Stimulated activated CD8-positive, alpha-beta memory T cell treated with anti-CD3 and anti-CD28 coated beads, Interleukin-12 subunit alpha, Interleukin-12 subunit beta, amount 100 ng/mL, for 24 hours (primary cell): ENCODE data around the gene HLA-DOA.
A peak's percentile ranks its signal among the peaks of the same experiment; 100 is the strongest.

Source experiments
- DNase-seq: peaks from one replicate; pipeline ENCODE4 v3.0.0-alpha.2; 2020; ENCODE audit errors: extremely low read depth

The HLA-DOA gene

DNA sequence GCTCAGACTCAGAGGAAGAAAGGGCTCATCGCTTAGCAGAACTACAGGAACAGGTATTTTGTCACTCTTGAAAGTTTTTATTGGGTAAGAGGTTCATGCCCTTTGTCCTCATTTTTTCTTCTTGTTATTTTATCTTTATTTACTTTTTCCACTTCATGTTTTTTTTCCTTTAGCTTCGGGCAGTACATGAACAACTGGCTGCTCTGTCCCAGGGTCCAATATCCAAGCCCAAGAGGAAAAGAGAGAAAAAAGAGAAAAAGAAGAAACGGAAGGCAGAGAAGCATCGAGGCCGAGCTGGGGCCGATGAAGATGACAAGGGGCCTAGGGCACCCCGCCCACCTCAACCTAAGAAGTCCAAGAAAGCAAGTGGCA lies 31.5 kb downstream of the HLA-DOA start:
- DNase-seq = no peak

DNA sequence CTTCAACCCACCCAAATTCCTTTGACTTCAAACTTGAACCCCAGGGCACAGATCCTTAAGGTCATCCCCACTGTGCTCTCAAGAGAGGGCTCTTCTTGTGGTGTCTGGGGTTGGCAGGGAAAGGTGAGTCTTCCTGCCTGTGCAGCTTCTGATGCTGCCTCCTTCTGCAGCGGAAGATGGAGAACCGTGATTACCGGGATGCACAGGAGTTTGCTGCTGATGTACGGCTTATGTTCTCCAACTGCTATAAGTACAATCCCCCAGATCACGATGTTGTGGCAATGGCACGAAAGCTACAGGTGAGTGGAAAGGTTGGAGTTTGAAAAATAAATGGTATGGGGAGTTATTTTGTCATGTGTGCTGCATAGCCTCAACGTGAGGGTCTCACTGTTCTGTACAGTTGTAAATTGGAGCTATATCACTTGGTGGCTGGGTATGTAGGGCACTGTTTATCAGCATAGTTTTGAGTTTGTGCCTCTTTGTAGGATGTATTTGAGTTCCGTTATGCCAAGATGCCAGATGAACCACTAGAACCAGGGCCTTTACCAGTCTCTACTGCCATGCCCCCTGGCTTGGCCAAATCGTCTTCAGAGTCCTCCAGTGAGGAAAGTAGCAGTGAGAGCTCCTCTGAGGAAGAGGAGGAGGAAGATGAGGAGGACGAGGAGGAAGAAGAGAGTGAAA lies 32.0 kb downstream of the HLA-DOA start:
- DNase-seq = no peak

- DNase-seq = no peak
Observed at GRCh38 chr6:32976334-32977069, 32.9 kb downstream of the HLA-DOA start.

- no peak for DNase-seq
Observed at GRCh38 chr6:32975886-32976285, 33.5 kb downstream of the HLA-DOA start.

GRCh38 chr6:32974541-32975308 lies 34.7 kb downstream of the HLA-DOA start:
- no peak for DNase-seq

- DNase-seq = no peak
Observed at GRCh38 chr6:32974016-32974333, 35.4 kb downstream of the HLA-DOA start.

DNA sequence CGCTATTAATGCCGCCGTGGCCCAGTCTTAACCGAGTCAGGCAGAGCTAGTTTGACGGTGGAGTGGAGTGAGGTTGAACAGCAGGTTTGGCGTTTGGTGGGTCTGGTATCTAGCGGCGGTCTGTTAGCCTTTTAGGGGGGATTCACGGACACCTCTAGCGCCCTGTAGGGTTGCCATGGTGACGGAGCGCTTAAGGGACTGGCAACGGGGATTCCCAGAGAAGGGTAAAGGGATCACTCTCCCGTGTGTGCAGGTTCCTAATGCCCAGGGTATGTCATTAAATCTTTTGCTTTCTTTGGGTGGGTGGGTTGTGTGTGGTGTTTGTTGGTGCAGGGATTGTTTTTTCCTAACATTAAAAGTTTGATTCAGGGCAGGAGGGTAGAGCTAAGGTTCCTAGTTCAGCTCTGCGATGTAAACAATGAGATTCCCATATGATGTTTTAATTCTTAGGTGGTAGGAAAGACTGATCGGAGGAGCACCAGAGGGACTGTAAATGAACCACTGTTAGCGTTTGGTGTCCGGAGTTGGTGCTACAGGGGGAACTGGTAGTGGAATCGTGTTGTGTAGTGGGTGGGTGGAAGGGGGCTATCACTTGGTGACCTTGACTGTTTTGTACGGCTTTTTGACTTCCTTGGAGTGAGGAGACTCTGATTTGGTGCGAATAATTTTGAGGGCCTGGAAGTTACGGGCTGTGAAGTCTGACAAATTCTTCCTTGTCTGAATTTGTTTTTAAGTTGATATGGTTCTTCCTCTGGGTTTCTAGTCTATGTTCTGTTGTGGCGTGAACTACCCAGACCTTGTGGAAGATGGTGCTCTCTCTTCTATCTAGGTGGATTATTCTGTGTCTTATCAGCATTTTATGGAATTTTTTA lies 36.0 kb downstream of the HLA-DOA start:
- DNase-seq = no peak

- DNase-seq = no peak
Observed at GRCh38 chr6:32972353-32973143, 36.8 kb downstream of the HLA-DOA start.

DNA sequence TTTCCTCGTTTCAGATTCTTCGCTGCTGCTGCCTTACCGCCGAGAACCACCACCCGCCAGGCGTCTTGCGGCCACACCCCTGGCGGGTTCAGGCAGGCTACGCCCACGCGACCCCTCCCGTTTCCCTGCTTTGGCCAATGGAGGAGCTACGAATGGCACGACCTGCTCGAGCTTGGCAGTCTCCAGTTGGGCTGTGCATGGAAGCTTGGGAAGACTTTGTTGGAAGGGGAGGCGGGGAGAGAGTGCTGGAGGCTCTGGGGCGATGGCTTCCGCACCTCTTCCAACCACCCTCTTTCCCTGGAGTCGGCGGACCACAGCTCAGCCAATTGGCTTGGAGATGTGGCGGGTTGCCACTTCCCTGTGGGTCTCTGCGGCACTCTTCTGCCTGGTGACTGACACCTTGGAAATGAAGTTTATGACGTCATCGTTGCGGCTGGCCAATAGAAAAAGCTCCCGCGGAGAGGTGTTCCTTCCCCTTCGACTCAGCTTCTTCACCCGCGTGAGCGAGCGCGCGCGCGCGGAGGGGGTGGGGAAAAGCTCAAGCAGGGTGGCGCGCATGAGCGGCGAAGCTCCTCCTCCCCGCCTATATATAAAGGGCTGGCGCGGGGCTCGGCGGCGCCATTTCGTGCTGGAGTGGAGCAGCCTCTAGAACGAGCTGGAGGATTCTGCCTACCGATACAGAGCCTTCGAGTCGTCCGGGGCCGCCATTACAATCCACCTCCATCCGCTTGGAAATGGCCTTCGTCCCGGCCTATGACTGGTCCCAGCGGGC lies 37.6 kb downstream of the HLA-DOA start:
- DNase-seq = peak; percentile 99

DNA sequence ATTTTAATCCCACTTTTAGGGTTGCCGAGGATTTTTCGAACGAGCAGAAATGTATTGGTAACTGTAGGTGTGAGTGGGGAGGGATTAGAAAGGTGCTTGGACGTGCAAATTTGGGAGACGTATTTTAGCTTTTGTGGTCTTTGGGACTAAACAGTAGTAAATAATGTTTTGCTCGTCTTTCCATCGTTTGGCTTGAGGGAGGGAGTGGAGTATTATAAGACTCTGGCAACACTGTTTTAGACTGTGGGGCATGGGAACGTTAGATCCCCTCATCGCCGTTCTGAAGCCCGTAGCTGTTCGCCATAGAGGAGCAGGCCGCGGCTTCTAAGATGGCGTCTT lies 38.2 kb downstream of the HLA-DOA start:
- DNase-seq = no peak

DNA sequence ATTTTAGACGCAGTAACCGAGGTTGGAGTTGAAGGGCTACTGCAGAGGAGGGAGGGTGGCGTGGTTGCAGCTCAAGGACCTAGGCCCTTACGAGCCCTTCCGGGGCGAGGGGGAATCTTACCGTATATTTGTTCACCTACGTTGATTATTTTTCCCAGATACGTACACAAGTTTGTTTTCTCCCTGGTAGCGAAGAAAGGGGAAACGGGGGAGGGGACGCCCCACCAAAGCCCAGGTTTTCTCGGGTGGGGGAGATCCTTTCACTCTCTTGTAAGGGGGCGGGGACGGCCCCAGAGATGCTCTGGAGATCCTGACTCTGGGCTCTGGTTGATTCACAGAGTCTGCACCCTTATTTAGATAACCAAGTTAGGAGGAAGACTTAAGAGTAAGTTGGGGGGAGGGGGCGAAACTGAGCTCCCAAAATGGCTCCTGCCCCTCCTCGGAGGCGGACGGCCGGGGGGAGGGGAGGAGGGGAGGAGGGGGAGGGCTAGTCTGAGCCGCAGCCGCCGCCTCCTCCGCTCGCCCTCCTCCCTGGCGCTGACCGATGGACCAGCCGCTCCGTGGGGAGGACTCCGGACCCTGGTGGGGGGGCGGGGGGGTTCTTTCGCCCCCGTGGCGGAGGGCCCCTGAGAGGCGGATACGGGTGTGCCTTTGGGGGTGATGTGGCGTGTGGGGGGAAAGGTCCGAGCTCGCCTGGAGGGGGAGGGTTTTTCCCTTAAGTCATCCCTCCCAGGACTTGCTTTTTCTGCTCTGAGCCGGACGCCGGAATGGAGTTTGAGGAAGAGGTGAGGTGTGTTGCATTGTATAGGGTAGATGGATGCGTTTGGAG lies 38.8 kb downstream of the HLA-DOA start:
- DNase-seq = peak; percentile 73

GRCh38 chr6:32969685-32970412 lies 39.5 kb downstream of the HLA-DOA start:
- no peak for DNase-seq

GRCh38 chr6:32968867-32969684 lies 40.3 kb downstream of the HLA-DOA start:
- DNase-seq = no peak

GRCh38 chr6:32968093-32968866 lies 41.1 kb downstream of the HLA-DOA start, which contains the start of gene BRD2:
BRD2 (plus strand) TSS chr6:32968594; CDS start chr6:32972899, 4,305 bp downstream.
- DNase-seq = peak; percentile 93

DNA sequence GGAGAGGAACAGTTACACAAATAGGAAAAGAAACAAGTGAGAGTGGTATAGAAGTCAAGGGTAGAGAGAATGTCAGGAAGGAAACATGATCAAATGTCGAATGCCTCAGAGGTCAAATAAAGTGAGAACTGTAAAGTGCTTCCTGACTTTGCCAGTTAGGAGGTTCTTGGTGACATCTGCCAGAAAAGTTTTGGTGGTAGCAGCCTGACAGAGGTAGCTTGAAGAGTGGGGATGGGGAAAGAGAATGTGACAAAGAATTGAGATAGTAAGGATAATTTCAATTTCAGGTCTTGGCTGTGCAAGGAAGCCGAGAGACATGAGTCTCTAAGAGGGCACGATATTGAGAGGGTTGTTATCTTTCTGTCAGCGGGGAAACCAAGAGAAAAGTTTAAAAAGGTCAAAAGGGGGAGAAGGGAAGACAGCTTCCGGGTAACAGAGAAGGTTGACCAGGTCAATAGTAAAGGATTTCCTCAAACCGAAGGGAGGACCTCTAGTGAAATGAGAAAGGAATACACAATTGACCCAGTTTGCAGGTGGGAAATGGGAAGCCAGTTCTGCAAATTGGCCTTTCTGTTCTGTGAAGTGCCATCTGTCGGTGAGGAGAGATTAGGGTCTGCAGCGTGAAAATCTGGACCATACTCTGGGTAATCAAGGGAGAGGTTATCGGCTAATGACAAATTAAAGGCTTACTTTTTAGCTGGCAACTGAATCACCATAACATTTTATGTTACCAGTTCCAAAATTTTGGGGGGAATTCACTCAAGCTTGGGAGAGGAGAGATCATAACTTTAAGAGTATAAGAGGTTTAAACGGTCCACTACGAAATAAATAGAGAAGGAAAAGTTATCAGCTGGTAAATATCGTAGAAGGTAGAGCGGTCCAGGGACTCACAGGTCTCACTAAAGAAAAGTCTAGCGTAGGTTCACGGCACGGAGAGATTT lies 42.0 kb downstream of the HLA-DOA start:
- no peak for DNase-seq

DNA sequence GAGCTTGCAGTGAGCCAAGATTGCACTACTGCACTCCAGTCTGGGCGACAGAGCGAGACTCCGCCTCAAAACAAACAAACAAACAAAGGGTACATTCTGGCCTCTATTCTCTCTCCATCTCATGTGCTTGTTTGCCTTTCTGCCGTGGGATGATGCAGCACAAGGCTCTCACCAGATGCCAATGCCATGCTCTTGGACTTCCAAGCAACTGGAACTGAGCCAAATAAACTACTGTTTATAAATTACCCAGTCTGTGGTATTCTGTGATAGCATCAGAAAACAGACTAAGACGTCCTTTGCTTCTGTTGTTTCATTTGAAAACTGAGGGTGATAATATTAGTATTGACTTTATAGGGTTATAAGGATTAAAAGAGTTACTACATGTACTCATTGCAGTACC lies 44.6 kb downstream of the HLA-DOA start:
- no peak for DNase-seq
